Testis (tissue), 3 donors: ENCODE results near the gene LMTK3. TPM values are rescaled to one million over a fixed set of nuclear protein-coding genes. Genes with fewer than 3 reads are reported as not detected.

Experiments
- DNase-seq: peaks from one replicate; pipeline ENCODE4 v3.0.0-alpha.2; 2019
- H3K27ac ChIP-seq, 2 donors: fragments of 200-600 bp; sonication (generic); one replicate each; pipeline ENCODE4 v1.5.1; 2019
- H3K27me3 ChIP-seq: fragments of 200-600 bp; sonication (generic); one replicate; pipeline ENCODE4 v1.5.1; 2019
- H3K36me3 ChIP-seq: fragments of 200-600 bp; sonication (generic); one replicate; pipeline ENCODE4 v1.5.1; 2017; ENCODE audit warnings: low read depth; ENCODE audit errors: missing control alignments
- H3K4me1 ChIP-seq: fragments of 200-600 bp; sonication (generic); one replicate; pipeline ENCODE4 v1.5.1; 2019
- H3K4me3 ChIP-seq, 2 donors: fragments of 200-600 bp; sonication (generic); one replicate each; pipeline ENCODE4 v1.5.1; 2017 to 2019
- H3K9me3 ChIP-seq: fragments of 200-600 bp; sonication (generic); one replicate; pipeline ENCODE4 v1.5.1; 2017
- CTCF ChIP-seq, 3 experiments: fragments of 450-650 bp in 2 of 3; fragments of 200-600 bp in 1 of 3; sonication (generic) in 1 of 3; IDR thresholded peaks; one replicate each; pipeline ENCODE4 v1.5.1; 2016 to 2019; ENCODE audit warnings: antibody characterized with exemption in 3 of 3, mild to moderate bottlenecking in 2 of 3, moderate library complexity in 1 of 3
- POLR2A ChIP-seq: fragments of 450-650 bp; IDR thresholded peaks from one replicate; pipeline ENCODE4 v1.6.1; 2017; ENCODE audit warnings: antibody characterized with exemption, mild to moderate bottlenecking, moderate library complexity
- WGBS, 2 donors: methylation state at CpG; one replicate each; pipeline ENCODE4 v1.1.5; 2018; 5-methylcytosine and 5-hydroxymethylcytosine counted together
- intact Hi-C: fragments of 100-400 bp; cut with DNase I; formaldehyde crosslinking; loops from one replicate; pipeline ENCODE4 v1.15.1; 2023; ENCODE audit warnings: low total_unique reads
- polyA plus RNA-seq: library from polyadenylated mRNA; stranded (reverse); fragments of 350-450 nt; fragmentation: Illumina TruSeq; extraction: RNeasy Lipid Tissue Mini Kit (QIAGEN cat#74804); gene quantifications from one replicate; pipeline ENCODE4 v1.2.3, GENCODE V29; 2014; ENCODE audit warnings: low read depth, low replicate concordance; ENCODE audit not compliant: insufficient read depth
- total RNA-seq, 2 donors: library from RNA; depleted of rRNA; stranded (reverse); fragments of >200 nt; gene quantifications; one replicate each; pipeline ENCODE4 v1.2.3, GENCODE V29; 2016

The LMTK3 gene
- total and polyA plus RNA-seq, 3 donors from 2014 or later, result 0.62 to 1.7 (median 0.96) TPM

GRCh38 chr19:48476176-48476575 is 35.5 kb downstream of the LMTK3 start:
- intact Hi-C loops, result no loop called here
- 91 to 96% methylated on average over 9 of the region's 9 CpGs for whole genome bisulfite sequencing, 2 donors
- Histone ChIP-seq H3K36me3 (no peaks in the 10 kb centered on the region), H3K27ac (no peak overlapping the region), H3K9me3 (no peaks in the 10 kb centered on the region), H3K4me3 (no peak overlapping the region), H3K27me3 (no peaks in the 10 kb centered on the region), H3K4me1 (no peaks in the 10 kb centered on the region)
- TF ChIP-seq CTCF (IDR thresholded peaks at IDR 0.05) (no peak), POLR2A (no peak)
- DNase-seq, result no peak

GRCh38 chr19:48475369-48476068 is 36.1 kb downstream of the LMTK3 start:
- intact Hi-C loops, result no loop called here
- H3K27ac ChIP-seq, result no peak overlapping the region
- H3K36me3 ChIP-seq, result no peaks in the 10 kb centered on the region

GRCh38 chr19:48474084-48474592 is 37.5 kb downstream of the LMTK3 start:
- DNase-seq, result no peak
- Histone ChIP-seq H3K4me1 (peaks cover 10% of the 10 kb centered on the region), H3K9me3 (no peaks in the 10 kb centered on the region), H3K36me3 (no peaks in the 10 kb centered on the region), H3K27ac (no peak overlapping the region), H3K4me3 (no peak overlapping the region), H3K27me3 (no peaks in the 10 kb centered on the region)
- 89 to 91% methylated on average over 11 to 16 of the region's 16 CpGs for WGBS, 2 donors
- intact Hi-C loops, result no loop called here
- TF ChIP-seq CTCF (IDR thresholded peaks at IDR 0.05) (no peak), POLR2A (no peak)

More at GRCh38 chr19:48475369-48476068, 36.1 kb downstream of the LMTK3 start:
- no peak for TF ChIP-seq POLR2A
- TF ChIP-seq CTCF (IDR thresholded peaks at IDR 0.05), result no peak
- no peaks in the 10 kb centered on the region for H3K27me3 ChIP-seq
- DNase-seq, result no peak
- H3K4me1 ChIP-seq, result peaks cover 3% of the 10 kb centered on the region
- no peak overlapping the region for H3K4me3 ChIP-seq
- 76 to 78% methylated on average over 9 to 17 of the region's 17 CpGs for WGBS, 2 donors
- no peaks in the 10 kb centered on the region for H3K9me3 ChIP-seq

- Histone ChIP-seq H3K27ac (no peak overlapping the region), H3K9me3 (no peaks in the 10 kb centered on the region), H3K27me3 (no peaks in the 10 kb centered on the region), H3K4me3 (no peak overlapping the region), H3K36me3 (no peaks in the 10 kb centered on the region), H3K4me1 (peaks cover 10% of the 10 kb centered on the region)
- no peak for DNase-seq
- WGBS, 2 donors, result 86 to 87% methylated on average over 13 to 14 of the region's 14 CpGs
- TF ChIP-seq POLR2A (no peak), CTCF (IDR thresholded peaks at IDR 0.05) (no peak)
- intact Hi-C loops, result no loop called here
Measured at GRCh38 chr19:48473161-48473966, 38.3 kb downstream of the LMTK3 start.
